ENCODE data around the gene STK32B.

DNA sequence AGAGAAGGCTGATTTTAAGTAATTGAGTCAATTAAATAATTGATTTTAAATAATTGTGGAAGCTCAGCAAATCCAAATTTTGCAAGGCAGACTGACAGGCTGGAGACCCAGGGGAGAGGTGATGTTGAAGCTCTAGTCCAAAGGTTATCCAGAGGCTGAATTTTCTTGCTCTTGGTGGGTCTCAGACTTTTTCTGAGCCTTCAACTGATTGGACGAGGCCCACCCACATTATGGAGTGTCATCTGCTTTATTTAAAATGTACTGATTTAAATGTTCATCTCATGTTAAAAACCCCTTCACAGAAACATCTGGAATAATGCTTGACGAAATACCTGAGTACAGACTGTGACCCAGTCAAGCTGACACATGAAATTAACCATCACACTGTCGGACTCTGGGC is 20.4 kb upstream of the STK32B start:
- TF ChIP-seq, protein P1, sequence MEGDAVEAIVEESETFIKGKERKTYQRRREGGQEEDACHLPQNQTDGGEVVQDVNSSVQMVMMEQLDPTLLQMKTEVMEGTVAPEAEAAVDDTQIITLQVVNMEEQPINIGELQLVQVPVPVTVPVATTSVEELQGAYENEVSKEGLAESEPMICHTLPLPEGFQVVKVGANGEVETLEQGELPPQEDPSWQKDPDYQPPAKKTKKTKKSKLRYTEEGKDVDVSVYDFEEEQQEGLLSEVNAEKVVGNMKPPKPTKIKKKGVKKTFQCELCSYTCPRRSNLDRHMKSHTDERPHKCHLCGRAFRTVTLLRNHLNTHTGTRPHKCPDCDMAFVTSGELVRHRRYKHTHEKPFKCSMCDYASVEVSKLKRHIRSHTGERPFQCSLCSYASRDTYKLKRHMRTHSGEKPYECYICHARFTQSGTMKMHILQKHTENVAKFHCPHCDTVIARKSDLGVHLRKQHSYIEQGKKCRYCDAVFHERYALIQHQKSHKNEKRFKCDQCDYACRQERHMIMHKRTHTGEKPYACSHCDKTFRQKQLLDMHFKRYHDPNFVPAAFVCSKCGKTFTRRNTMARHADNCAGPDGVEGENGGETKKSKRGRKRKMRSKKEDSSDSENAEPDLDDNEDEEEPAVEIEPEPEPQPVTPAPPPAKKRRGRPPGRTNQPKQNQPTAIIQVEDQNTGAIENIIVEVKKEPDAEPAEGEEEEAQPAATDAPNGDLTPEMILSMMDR (conservative IDR thresholded peaks at IDR 0.05), result no peak
- no peak for TF ChIP-seq ZFX (IDR thresholded peaks at IDR 0.05)

Measured in C4-2B (cell line).